MM.1S (cell line): ENCODE data around the gene EVL.

Source experiments
- EZH2 ChIP-seq: fragments of 300-600 bp; sonication (generic); optimal IDR thresholded peaks from 2 replicates; pipeline ENCODE3; 2017; ENCODE audit warnings: low read depth, mild to moderate bottlenecking, antibody characterized with exemption, low read length, mixed read lengths
- EZH2phosphoT487 ChIP-seq: fragments of 300-600 bp; sonication (generic); IDR thresholded peaks from 2 replicates; pipeline ENCODE4 v1.6.1; 2018; ENCODE audit warnings: antibody characterized with exemption, low read length
- TF ChIP-seq, protein P1 (sequence below): fragments of 300-600 bp; sonication (generic); IDR thresholded peaks from 2 replicates; pipeline ENCODE4 v1.5.1; 2016; ENCODE audit warnings: antibody characterized with exemption, low read length, mixed read lengths

DNA sequence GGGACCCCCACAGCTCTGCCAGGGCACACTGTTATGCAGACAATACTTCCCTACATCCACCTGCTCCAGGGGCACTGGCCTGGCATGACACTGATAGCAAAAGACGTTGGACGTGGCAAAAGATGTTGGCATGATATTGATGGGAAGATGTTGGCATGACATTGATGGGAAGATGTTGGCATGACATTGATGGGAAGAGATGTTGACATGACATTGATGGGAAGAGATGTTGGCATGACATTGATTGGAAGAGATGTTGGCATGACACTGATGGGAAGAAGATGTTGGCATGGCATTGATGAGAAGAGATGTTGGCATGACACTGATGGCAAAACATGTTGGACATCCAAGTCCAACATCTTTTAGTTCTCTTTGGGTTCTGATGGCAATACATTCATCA lies 105.7 kb downstream of the EVL start:
- TF ChIP-seq, protein P1, sequence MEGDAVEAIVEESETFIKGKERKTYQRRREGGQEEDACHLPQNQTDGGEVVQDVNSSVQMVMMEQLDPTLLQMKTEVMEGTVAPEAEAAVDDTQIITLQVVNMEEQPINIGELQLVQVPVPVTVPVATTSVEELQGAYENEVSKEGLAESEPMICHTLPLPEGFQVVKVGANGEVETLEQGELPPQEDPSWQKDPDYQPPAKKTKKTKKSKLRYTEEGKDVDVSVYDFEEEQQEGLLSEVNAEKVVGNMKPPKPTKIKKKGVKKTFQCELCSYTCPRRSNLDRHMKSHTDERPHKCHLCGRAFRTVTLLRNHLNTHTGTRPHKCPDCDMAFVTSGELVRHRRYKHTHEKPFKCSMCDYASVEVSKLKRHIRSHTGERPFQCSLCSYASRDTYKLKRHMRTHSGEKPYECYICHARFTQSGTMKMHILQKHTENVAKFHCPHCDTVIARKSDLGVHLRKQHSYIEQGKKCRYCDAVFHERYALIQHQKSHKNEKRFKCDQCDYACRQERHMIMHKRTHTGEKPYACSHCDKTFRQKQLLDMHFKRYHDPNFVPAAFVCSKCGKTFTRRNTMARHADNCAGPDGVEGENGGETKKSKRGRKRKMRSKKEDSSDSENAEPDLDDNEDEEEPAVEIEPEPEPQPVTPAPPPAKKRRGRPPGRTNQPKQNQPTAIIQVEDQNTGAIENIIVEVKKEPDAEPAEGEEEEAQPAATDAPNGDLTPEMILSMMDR, result no peak
- TF ChIP-seq EZH2, result no peak
- TF ChIP-seq EZH2phosphoT487, result no peak
